Non-pigmented ciliary epithelial cell (primary cell): Measurements from ENCODE around the gene LY6G5C.
"Not testable (repeated sequence)": the region's sequence is repeated elsewhere in the genome, so short reads cannot be mapped to it uniquely, and the experiment has no call there.

Experiments
- DNase-seq: peaks from one replicate; pipeline ENCODE4 v3.0.0-alpha.2; 2010; ENCODE audit warnings: low read depth

Gene LY6G5C

DNA sequence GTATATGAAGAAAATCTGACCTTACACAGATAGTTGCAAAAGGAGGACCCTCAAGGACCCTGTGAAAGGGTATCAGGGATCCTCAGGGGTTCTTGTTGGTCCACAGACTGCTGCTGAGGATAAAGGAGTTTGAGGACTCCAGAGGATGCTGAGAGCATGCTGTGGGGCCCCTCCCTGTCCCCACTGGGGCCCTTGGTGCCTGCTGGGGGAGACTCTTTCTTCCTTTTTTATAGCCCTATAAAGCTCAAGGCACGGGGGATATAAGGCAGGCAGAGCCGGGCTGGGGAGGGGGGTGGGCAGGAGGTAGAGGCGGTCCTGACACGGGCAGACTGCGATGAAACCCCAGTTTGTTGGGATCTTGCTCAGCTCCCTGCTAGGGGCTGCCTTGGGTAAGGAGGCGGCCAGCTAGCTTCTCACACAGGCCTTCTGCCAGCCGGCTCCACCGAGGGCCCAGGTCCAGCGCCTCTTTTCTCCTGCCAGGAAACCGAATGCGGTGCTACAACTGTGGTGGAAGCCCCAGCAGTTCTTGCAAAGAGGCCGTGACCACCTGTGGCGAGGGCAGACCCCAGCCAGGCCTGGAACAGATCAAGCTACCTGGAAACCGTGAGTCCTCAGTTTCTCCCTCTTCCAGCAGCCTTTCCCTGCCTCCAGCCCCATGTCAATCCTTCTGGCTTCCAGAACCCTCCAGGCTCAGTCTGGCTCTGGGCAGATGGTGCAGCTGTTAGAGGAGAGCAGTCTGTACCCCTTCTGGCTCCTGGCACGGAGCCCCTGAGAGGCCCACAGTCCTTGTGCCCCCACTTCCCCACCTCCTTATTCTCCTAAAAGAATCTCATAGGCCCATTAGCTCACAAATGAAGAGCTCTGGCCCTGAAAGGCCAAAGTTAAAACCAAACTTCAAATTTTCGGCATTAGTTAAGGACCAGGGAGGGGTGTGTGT, 34.4 kb upstream of the LY6G5C start, which contains the start of gene LY6G6D:
Gene LY6G6D, plus strand, starts transcription at position 327 of the 937 bp plus-strand sequence. Its CDS starts 8 bp downstream, at position 335.
- DNase-seq, result no peak

DNA sequence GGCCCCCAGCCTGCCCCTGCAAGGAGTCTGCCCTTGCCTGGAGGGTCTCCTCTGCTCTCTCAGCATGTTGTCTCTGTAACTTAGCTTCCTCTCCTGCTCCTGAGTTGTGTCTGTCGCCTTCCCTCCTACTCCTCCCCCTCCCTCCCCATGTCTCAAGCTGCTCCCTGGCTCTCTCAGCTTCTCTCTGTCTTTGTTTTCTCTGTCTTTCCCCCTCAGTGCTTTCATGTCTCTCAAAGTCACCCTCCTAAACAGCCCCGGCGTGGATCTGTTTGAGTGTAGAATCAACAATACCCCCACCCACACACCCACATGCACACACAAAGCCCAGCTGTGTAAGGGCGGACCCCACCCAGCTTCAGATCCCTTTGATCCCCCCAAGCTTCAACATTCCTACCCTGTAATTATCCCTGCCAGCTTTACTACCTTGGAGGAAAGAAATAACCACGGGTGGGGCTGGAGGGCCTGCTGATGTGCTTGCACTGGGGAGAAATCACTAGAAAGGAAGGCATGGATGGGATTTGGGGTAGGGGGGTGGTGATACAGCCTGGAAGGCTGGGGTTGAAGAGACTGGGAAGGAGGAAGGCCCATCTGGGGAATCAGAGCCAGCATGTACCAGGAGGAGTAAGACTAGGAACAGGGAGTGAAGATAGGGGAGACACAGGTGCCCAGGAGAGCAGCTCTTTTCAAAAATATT, 33.3 kb upstream of the LY6G5C start:
- no peak for DNase-seq

DNA sequence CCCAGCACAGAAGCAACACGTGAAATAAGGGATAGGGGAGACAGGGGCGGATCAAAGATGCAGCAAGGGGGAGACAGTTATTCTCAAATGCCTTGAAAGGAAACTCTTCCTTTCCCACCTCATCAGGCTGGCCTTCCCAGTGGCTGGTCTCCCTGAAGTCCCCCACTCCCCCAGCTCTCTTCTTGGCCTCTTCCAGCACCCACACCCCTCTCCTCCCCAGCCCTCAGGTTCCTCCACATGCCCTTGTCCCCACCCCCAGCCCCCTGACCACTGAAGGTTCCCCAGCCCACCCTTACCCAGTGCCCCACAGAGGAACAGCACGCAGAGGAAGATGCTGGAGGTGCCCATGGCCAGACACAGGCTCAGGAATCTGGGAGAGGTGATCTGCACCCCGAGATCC, 32.6 kb upstream of the LY6G5C start:
- DNase-seq, result no peak

DNA sequence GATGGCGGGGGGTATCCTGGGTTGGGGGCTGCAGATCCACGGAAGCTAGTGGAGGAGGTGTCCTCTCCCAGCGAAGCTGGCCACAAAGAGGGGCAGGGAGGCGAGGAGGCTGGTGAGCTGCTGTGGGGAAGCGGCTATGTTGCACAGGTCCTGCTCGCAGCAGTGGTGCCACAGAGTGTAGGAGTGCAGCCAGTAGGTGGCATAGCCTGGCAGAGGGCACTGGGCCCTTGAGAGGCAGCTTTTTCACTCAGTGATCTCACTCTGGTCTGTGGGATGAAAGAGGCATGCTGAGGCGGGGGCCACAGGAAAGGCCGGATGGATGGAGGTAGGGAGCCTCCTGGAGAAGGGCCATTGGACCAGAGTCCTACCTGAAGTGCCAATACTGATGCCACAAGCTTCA, 31.4 kb upstream of the LY6G5C start:
- DNase-seq, result no peak

DNA sequence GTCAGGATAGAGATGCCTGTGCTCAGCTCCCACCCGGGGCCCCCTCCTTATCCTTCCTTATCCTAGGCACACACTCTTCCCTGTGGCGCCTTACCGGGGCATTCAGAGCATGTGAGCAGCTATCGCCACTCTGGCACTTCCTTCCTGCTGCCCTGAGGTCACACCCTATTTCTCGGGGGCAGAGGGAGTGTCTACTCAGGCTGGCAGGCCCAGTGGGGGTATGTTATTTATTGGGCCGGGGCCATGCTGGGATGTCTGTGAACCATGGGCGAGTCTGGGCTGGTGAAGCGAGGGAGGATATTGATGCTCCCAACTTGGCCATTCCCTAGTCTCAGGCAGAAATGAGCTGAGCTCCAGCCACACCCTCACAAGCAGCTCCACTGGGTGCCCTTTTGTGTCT, 30.4 kb upstream of the LY6G5C start:
- no peak for DNase-seq

DNA sequence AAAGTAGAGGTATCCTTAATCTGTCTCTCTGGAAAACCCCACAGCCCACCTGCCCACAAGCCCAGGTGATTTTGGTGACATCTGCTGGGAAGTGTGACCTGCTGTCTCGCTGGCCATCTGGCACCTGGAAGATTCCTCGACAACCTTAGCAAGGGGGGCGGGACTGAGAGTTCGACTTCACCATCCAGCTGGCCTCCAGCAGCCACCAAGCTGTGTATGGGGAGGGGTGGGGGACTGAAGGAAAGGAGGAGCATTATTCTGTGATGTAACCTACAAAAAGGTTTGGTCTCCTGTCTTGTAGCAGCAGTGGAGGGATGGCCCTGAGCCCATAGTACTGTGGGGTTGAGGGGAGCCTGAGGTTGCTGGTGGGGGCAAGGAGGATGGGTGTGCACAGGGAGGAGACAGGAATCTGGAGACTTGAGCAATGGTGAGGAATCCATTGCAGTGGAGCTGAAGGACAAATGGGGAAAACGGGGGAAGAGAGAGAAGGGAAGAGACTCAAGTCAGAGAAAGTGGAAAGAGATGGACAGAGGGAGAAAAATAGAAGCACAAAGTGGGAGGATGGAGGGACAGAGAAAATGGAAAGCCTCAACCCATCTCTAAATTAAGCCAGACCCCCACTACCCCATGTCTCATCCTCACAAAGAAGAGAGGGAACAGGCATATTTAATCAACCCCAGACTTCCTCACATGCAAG, 29.8 kb upstream of the LY6G5C start:
- no peak for DNase-seq

DNA sequence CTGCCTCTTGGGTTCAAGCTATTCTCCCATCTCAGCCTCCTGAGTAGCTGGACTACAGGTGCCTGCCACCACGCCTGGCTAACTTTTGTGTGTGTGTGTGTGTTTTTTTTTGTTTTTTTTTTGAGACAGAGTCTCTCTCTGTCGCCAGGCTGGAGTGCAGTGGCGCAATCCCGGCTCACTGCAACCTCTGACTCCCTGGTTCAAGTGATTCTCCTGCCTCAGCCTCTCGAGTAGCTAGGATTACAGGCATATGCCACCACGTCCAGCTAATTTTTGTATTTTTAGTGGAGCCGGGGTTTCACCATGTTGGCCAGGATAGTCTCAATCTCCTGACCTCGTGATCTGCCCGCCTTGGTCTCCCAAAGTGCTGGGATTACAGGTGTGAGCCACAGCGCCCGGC, 28.3 kb upstream of the LY6G5C start:
- not testable (repeated sequence) for DNase-seq

DNA sequence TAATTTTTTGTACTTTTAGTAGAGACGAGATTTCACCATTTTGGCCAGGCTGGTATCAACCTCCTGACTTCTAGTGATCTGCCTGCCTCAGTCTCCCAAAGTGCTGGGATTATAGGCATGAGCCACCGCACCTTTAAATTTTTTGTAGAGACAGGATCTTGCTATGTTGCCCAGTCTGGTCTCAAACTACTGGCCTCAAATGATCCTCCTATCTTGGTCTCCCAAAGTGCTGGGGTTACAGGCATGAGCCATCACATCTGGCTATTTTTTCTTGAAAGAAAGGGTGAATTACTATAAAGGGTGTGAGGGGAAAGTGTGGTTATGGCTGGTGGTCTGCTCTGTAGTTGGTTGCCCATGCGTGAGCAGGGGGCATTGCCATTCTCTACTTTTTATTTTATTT, 27.4 kb upstream of the LY6G5C start:
- DNase-seq, result no peak

DNA sequence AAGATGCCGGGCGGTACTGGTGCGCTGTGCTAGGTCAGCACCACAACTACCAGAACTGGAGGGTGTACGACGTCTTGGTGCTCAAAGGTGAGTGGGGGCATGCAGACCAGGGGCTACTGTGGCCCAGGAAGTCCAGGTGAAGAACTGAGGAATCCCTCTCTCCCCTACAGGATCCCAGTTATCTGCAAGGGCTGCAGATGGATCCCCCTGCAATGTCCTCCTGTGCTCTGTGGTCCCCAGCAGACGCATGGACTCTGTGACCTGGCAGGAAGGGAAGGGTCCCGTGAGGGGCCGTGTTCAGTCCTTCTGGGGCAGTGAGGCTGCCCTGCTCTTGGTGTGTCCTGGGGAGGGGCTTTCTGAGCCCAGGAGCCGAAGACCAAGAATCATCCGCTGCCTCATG, 26.8 kb upstream of the LY6G5C start:
- no peak for DNase-seq

DNA sequence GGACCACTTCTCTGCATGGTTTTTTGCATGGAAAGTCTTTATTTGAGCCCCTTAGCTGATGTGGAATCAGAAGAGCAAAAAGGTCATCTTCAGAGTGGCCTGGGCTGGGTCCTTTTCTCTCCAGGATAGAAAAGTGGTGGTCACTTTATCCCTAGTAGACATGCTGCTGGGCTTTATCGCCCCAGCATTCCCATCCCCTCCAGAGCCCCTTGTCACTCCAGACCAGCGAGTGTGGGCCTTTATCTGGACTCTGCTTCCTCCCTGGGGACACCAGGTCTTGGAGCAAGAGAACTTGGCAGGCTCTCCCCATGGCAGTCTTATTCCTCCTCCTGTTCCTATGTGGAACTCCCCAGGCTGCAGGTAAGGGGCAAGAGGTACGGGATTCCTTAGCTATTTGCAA, 25.7 kb upstream of the LY6G5C start, which contains the start of gene LY6G6F:
Gene LY6G6F, plus strand, starts transcription at position 268 of the 400 bp plus-strand sequence. Its CDS starts 41 bp downstream, at position 309.
- DNase-seq, result no peak

DNA sequence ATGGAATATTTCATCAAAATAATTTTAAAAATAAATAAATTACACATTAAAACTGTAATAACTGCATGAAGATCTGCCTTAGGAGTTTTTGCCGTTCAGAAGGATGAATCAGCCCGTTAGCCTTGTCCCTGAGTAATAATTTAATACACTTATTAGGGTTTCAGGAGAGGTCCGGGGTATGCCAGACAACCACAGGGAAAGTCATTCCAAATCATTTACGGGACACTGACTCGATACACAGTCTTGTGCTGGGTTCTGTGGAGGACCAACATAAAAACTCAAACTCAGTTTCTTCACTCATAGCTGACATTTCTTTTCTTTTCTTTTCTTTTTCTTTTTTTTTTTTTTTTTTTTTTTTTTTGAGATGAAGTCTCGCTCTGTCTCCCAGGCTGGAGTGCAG, 25.1 kb upstream of the LY6G5C start:
- DNase-seq, result no peak

DNA sequence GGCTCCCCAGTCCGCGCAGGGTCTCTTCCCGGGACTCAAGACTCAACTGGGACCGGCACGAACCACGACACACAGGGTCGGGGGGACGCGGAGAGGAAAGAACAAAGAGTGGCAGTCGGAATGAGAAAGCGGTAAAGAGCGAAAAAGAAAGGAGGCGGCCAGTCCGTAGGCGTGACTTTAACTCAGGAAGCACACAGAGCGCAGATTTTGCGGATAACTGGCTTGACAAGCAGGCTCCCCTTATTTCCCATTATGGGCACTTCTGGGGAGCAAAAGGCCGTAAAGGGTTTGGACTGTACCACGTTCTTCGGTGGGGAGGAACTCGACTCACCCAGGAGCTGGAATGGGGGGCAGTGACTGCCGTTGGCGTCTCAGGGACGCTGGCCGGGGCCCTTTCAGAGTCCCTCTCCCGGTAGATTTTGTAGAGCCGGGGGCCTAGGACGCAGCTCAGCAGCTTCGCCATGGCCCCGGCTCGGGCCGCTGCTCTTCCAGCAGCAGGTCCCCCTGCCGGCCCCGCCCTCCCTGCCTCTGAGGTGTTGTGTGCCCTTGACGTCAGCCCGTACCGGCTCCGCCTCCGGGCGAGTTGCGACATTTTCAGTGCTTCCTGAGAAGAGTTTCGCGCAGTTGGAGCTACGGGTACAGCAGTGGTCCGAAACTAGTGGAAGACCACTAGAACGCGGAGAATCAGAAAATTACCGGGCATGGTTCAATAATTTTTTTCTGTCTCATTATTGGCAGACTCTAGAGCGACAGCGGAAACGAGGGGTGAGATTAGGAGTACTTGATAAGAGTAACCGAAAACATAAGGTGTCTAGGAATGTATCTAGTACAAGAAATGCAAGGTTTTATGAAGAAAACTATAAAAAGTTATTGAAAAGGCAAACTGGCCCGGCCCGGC, 22.2 kb upstream of the LY6G5C start, which contains the start of gene ABHD16A:
Gene ABHD16A, minus strand, starts transcription at position 506 of the 898 bp plus-strand sequence. Its CDS starts 43 bp downstream, at position 463.
- DNase-seq, result peak; percentile 91

DNA sequence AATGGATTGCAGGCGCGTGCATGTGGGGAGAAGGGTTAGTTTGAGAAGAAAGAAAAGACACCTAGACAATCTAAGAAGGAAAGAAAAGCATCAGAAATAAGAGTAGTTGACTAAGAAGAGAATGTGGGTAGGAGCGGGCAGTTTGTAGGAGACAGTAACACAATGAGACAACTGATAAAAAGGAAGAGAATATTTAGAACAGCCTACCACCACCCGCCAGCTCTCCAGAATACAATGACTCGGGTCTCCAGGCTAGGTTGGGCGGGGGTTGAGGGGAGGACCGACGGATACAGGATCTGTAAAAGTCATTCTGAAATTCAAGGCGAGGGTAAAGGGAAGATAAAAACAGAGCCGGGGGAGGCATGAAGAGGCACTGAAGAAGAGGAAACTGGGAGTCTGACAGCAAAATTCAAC, 21.5 kb upstream of the LY6G5C start:
- no peak for DNase-seq

DNA sequence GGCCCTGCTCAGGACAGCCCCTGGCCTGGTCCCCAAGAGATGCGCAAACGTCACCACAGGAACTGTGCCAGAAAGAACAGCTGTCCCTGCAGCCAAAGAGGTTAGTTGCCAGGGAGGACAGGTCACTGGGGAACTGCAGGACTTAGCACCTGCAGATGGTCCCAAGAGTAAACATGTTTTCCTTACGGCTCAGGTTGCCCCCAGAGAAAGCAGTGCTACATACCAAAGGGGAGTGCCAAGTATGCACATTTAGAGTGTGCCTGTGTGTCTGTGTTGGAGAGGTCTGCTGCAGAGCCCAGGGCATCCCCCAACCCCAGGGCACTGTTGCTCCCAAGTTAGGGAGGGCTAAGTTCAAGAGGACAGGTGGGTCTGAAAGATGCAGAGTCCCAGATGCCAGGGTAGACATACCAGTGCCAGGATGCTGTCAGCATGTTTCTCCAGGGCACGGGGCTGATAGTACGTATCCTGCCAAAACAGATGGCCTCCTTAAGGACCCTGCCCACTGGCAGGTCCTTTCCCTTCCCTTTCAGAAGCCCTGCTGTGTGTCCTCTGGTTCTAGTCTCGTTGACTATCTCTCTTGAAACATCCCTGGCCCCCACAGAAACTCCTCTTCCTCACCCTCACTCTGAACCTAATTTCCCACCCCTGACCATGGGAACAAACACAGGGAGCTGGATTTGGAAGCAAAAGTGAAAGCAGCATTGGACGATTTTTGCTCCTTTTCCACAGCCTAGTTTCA, 21.0 kb upstream of the LY6G5C start:
- no peak for DNase-seq

DNA sequence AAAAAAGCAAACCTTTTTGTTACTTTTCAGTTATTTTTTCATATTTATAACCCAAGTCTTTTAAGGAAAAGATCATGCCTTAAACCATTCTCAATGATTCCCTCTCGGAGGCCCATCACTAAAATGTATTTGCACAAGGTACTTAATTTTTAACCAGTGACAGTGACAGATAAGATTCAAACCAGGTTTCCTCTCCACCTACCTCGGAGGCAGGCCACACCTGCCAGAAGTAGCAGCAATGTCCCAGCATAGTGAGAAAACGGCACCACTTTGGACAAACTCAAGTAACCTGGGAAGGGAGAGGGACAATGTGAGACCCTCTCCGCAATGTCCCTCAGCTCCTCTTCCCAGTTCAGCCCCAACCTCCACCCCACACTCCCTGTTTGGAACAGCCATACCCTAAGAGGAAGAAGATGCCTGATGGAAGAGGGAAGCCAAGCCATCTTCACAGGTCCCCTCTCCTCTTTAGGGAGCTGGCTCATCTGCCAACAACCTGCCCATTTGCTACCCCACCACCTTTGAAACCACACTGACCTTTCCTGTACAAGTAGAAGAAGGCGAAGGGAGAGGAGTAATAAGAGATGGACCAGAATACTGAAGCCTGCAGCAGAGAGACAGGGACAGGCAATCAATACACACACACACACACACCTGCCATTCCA, 20.0 kb upstream of the LY6G5C start:
- DNase-seq, result no peak

DNA sequence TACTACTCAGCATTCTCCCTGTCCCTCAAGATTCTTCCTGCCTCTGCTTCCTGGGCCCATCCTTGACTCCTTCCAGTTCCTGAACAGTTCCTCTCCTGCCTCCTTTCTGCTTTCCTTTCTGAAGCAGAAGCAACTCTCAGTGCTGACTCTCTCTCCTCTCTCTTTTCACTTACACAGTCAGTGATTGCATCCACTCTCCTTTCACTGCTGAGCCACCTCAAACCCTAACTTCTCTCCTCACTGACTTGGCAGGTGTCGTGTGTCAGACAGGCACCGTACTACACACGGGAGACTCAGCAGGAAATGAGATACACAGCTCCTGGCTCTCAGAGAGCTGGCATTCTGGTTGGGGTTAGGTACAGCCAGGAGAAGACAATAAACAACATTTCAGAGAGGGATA, 16.7 kb upstream of the LY6G5C start:
- no peak for DNase-seq

DNA sequence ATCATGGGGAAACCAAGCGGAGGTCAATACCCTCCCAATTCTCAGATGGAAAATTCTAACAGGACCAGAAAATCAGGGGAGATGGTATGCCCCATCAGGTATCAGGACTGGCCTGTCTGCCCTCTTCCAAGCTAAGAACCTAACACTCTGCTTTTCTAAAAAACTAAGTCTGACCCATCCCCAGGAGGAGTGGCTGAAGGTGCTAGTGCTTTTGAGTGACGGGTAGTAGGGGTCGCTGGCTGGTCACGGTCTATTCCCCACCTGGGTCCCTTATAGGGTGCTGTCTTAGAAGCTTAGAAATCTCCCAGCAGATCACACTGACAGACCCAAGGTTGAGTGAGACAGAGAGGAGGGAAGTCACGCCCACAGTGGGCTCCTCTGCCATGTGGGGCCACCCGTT, 12.7 kb upstream of the LY6G5C start:
- DNase-seq, result no peak

DNA sequence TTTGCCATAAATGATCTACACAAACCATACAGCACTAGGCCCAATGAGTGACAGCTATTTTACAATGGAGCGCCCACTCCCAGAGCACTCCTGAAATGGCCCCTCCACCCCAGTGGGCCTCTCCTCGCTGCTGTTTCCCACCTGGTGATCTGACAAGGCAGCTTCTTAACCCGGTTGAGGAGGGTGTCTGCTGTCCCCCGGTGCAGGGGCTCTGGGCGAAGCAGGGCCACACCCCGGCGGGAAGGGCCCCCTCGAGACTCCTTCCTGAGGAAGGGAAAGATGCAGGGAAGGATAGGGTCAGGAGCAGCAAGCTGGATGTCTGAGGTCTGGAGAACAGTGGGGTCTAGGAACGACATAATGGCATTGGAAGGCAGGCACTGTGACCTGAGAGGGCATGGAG, 12.0 kb upstream of the LY6G5C start:
- no peak for DNase-seq

DNA sequence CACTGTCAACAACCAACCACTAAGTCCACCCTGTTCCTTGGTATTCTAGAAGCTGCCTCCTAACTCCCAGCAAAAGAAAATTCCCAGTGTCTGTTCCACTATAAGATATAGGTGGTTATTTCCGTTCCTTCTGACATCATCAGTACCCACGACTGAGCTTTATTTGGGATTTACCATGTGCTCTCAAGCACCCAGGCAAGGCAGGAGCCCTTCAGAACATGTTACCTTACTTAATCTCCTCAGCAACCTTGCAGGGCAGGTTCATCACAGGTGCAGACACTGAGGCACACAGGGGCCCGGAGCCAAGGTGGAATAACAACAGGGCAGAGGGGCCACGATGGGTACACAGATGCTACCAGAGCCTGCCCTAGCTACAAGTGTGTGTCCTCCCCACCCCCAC, 11.5 kb upstream of the LY6G5C start:
- no peak for DNase-seq

DNA sequence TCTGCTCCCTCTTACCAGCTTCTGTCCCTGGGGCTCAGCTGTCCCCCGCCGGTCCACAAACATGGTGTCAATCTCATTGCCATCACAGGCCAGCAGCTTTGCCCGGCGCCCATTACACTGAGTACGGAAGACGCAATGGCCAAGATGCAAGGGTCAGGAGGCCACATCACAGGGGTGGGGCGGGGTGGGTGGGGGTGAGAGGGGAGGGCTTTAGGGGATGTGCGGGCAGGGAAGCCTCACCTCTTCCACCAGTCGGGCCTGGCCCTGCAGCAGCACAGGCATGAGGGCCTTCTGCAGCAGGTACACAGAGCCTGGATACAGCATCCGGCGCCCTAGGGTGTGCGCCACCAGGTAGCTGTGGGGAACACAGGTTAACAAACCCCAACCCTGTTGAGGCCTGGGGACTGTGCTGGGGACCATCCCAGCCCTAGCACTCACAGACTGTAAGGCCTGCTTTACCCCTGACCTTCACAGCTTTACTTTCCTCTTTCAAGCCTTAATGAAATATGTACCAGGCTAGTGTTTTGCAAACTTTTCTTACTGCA, 10.8 kb upstream of the LY6G5C start:
- DNase-seq, result no peak
